Astrocyte (in vitro differentiated cells and primary cell): ENCODE results near the gene MYH13. TPM values are rescaled to one million over a fixed set of nuclear protein-coding genes. Genes with fewer than 3 reads are reported as not detected.
A peak's percentile ranks its signal among the peaks of the same experiment; 100 is the strongest.

Experiments used
- DNase-seq: peaks from one replicate; pipeline ENCODE4 v3.0.0-alpha.2; 2010; ENCODE audit warnings: low read depth
- FAIRE-seq: peaks from 2 replicates; lab custom pipeline; 2011; peaks lifted over from hg19 to GRCh38; lab: Jason Lieb, UNC
- H2AFZ ChIP-seq: 2 replicates; pipeline ENCODE4 v1.6.0; 2012; ENCODE audit warnings: low read depth, low read length, inconsistent platforms
- H3K27ac ChIP-seq: 2 replicates; pipeline ENCODE4 v1.5.1; 2011; ENCODE audit warnings: low read depth, low read length, inconsistent platforms
- H3K27me3 ChIP-seq: 2 replicates; pipeline ENCODE4 v1.6.0; 2011; ENCODE audit warnings: low read length, inconsistent platforms; ENCODE audit not compliant: insufficient read depth
- H3K36me3 ChIP-seq: 2 replicates; pipeline ENCODE4 v1.5.1; 2011; ENCODE audit warnings: low read length, inconsistent platforms; ENCODE audit not compliant: insufficient read depth
- H3K4me1 ChIP-seq: 2 replicates; pipeline ENCODE4 v1.5.1; 2011; ENCODE audit warnings: low read length, inconsistent platforms; ENCODE audit not compliant: insufficient read depth
- H3K4me2 ChIP-seq: 2 replicates; pipeline ENCODE4 v1.6.0; 2012; ENCODE audit warnings: low read length, inconsistent platforms
- H3K4me3 ChIP-seq: 2 replicates; pipeline ENCODE4 v1.5.1; 2011; ENCODE audit warnings: low read depth, mild to moderate bottlenecking, low read length, inconsistent platforms; ENCODE audit not compliant: insufficient read depth
- H3K79me2 ChIP-seq: 2 replicates; pipeline ENCODE4 v1.6.0; 2012; ENCODE audit warnings: mild to moderate bottlenecking, low read length, inconsistent platforms; ENCODE audit not compliant: insufficient read depth
- H3K9ac ChIP-seq: 2 replicates; pipeline ENCODE4 v1.6.0; 2012; ENCODE audit warnings: mild to moderate bottlenecking, low read length, inconsistent platforms
- H3K9me3 ChIP-seq: 2 replicates; pipeline ENCODE4 v1.5.1; 2012; ENCODE audit warnings: low read depth, mild to moderate bottlenecking, low read length, inconsistent platforms; ENCODE audit not compliant: insufficient read depth
- H4K20me1 ChIP-seq: 2 replicates; pipeline ENCODE4 v1.6.0; 2012; ENCODE audit warnings: low read length, inconsistent platforms; ENCODE audit not compliant: insufficient read depth
- H3K27ac Mint-ChIP-seq: one replicate; pipeline ENCODE4 v1.8.0; 2021; ENCODE audit warnings: mild to moderate bottlenecking, mixed read lengths; ENCODE audit not compliant: unreplicated experiment
- H3K27me3 Mint-ChIP-seq: one replicate; pipeline ENCODE4 v1.8.0; 2021; ENCODE audit warnings: low read depth, mixed read lengths; ENCODE audit not compliant: unreplicated experiment
- H3K36me3 Mint-ChIP-seq: one replicate; pipeline ENCODE4 v1.8.0; 2021; ENCODE audit warnings: low read depth, mixed read lengths; ENCODE audit not compliant: unreplicated experiment
- H3K4me1 Mint-ChIP-seq: one replicate; pipeline ENCODE4 v1.8.0; 2021; ENCODE audit warnings: low read depth, mixed read lengths; ENCODE audit not compliant: unreplicated experiment
- H3K4me3 Mint-ChIP-seq: one replicate; pipeline ENCODE4 v1.8.0; 2021; ENCODE audit warnings: mild to moderate bottlenecking, moderate library complexity, mixed read lengths; ENCODE audit not compliant: unreplicated experiment
- H3K9me3 Mint-ChIP-seq: one replicate; pipeline ENCODE4 v1.8.0; 2021; ENCODE audit warnings: mild to moderate bottlenecking, mixed read lengths; ENCODE audit not compliant: unreplicated experiment
- CTCF ChIP-seq: IDR thresholded peaks from 2 replicates; pipeline ENCODE4 v1.5.1; 2011; ENCODE audit warnings: low read depth, mild to moderate bottlenecking, inconsistent platforms, low read length, moderate library complexity; ENCODE audit not compliant: insufficient read depth
- EZH2 ChIP-seq: IDR thresholded peaks from 2 replicates; pipeline ENCODE4 v1.6.1; 2012; ENCODE audit warnings: mild to moderate bottlenecking, low read length, inconsistent platforms; ENCODE audit not compliant: insufficient read depth
- total RNA-seq: library from RNA; stranded (reverse); gene quantifications from 2 replicates; pipeline ENCODE4 v1.2.1, GENCODE V29; 2021

The MYH13 gene
- total RNA-seq, 1 donor from 2014 or later: not detected

- DNase-seq: no peak
- Mint-ChIP-seq H3K36me3 (no peaks in the 10 kb centered on the region), H3K27ac (no peak overlapping the region), H3K4me3 (no peak overlapping the region), H3K4me1 (peaks cover 4% of the 10 kb centered on the region), H3K9me3 (no peaks in the 10 kb centered on the region), H3K27me3 (peaks cover 4% of the 10 kb centered on the region)
- Histone ChIP-seq H3K27me3 (no peaks in the 10 kb centered on the region), H3K79me2 (no peaks in the 10 kb centered on the region), H3K27ac (no peak overlapping the region), H3K4me3 (no peak overlapping the region), H3K9me3 (peaks cover 2% of the 10 kb centered on the region), H3K9ac (no peak overlapping the region), H3K4me1 (no peaks in the 10 kb centered on the region), H3K4me2 (no peak overlapping the region), H3K36me3 (no peaks in the 10 kb centered on the region), H4K20me1 (no peaks in the 10 kb centered on the region), H2AFZ (no peak overlapping the region)
- TF ChIP-seq CTCF: no peak
- no peak for TF ChIP-seq EZH2
- FAIRE-seq: no peak
Measured at GRCh38 chr17:10297691-10298090, 75.1 kb downstream of the MYH13 start.

GRCh38 chr17:10295728-10296343 is 77.0 kb downstream of the MYH13 start:
- Mint-ChIP-seq H3K9me3 (peaks cover 2% of the 10 kb centered on the region), H3K36me3 (no peaks in the 10 kb centered on the region), H3K4me3 (no peak overlapping the region), H3K4me1 (peaks cover 15% of the 10 kb centered on the region), H3K27ac (peak overlapping the region; percentile 29), H3K27me3 (peaks cover 1% of the 10 kb centered on the region)
- Histone ChIP-seq H3K4me1 (no peaks in the 10 kb centered on the region), H3K79me2 (no peaks in the 10 kb centered on the region), H2AFZ (no peak overlapping the region), H3K9ac (no peak overlapping the region), H3K4me2 (no peak overlapping the region), H3K36me3 (no peaks in the 10 kb centered on the region), H4K20me1 (no peaks in the 10 kb centered on the region), H3K9me3 (peaks cover 2% of the 10 kb centered on the region), H3K27me3 (no peaks in the 10 kb centered on the region), H3K4me3 (no peak overlapping the region), H3K27ac (no peak overlapping the region)
- TF ChIP-seq CTCF (peak; percentile 63), EZH2 (no peak)
- no peak for FAIRE-seq
- DNase-seq: no peak

GRCh38 chr17:10294180-10294579 is 78.6 kb downstream of the MYH13 start:
- Histone ChIP-seq H3K27ac (no peak overlapping the region), H4K20me1 (no peaks in the 10 kb centered on the region), H3K9me3 (peaks cover 2% of the 10 kb centered on the region), H3K9ac (no peak overlapping the region), H3K36me3 (no peaks in the 10 kb centered on the region), H3K4me2 (no peak overlapping the region), H3K4me3 (no peak overlapping the region), H3K4me1 (no peaks in the 10 kb centered on the region), H3K27me3 (no peaks in the 10 kb centered on the region), H3K79me2 (no peaks in the 10 kb centered on the region), H2AFZ (no peak overlapping the region)
- Mint-ChIP-seq H3K27ac (no peak overlapping the region), H3K27me3 (no peaks in the 10 kb centered on the region), H3K4me3 (no peak overlapping the region), H3K4me1 (peaks cover 20% of the 10 kb centered on the region), H3K36me3 (no peaks in the 10 kb centered on the region), H3K9me3 (peaks cover 2% of the 10 kb centered on the region)
- FAIRE-seq (no peak), DNase-seq (no peak)
- TF ChIP-seq CTCF: no peak
- TF ChIP-seq EZH2: no peak
